HepG2 (cell line): ENCODE measurements around the gene PADI4. TPM values are rescaled to one million over a fixed set of nuclear protein-coding genes. Genes with fewer than 3 reads are reported as not detected.
A peak's percentile ranks its signal among the peaks of the same experiment; 100 is the strongest.

Experiments
- AKAP8 ChIP-seq: sonication (generic); formaldehyde crosslinking; IDR thresholded peaks from 2 replicates; pipeline ENCODE4 v1.5.1; 2020; ENCODE audit warnings: mild to moderate bottlenecking, missing genetic modification reagents
- ARHGAP35 ChIP-seq: sonication (generic); formaldehyde crosslinking; IDR thresholded peaks from 2 replicates; pipeline ENCODE4 v1.9.0; 2022; ENCODE audit warnings: mild to moderate bottlenecking, inconsistent platforms, moderate library complexity, missing genetic modification reagents, borderline replicate concordance
- CEBPB ChIP-seq: IDR thresholded peaks from 2 replicates; pipeline ENCODE4 v1.6.1; 2011; ENCODE audit warnings: low read depth, low read length, improper control_type of control experiment, borderline replicate concordance
- DNMT3B ChIP-seq: conservative IDR thresholded peaks from 2 replicates; pipeline ENCODE4 v1.6.1; 2016; ENCODE audit warnings: missing biosample characterization, control low read depth
- ELF4 ChIP-seq: sonication (generic); formaldehyde crosslinking; IDR thresholded peaks from 2 replicates; pipeline ENCODE4 v1.5.0; 2020; ENCODE audit warnings: missing genetic modification reagents, mild to moderate bottlenecking, moderate library complexity, borderline replicate concordance
- FOXC1 ChIP-seq: sonication (generic); formaldehyde crosslinking; IDR thresholded peaks from 2 replicates; pipeline ENCODE4 v1.8.0; 2022; ENCODE audit warnings: mild to moderate bottlenecking, missing genetic modification reagents, borderline replicate concordance
- GTF2F1 ChIP-seq: fragments of 150-350 bp; IDR thresholded peaks from 2 replicates; pipeline ENCODE4 v1.6.1; 2014; ENCODE audit warnings: low read length
- HMGA1 ChIP-seq: sonication (generic); formaldehyde crosslinking; conservative IDR thresholded peaks from 2 replicates; pipeline ENCODE4 v1.4.0; 2020; ENCODE audit warnings: missing genetic modification reagents
- HNRNPUL1 ChIP-seq: fragments of 200-400 bp; formaldehyde crosslinking; IDR thresholded peaks from 2 replicates; pipeline ENCODE4 v1.6.1; 2017; ENCODE audit warnings: low read depth, mild to moderate bottlenecking, low read length, moderate library complexity
- HOXA3 ChIP-seq: sonication (generic); formaldehyde crosslinking; IDR thresholded peaks from 2 replicates; pipeline ENCODE4 v1.5.0; 2020; ENCODE audit warnings: missing genetic modification reagents
- MIXL1 ChIP-seq: IDR thresholded peaks from 2 replicates; pipeline ENCODE4 v1.6.1; 2016
- MTF1 ChIP-seq: sonication (generic); formaldehyde crosslinking; IDR thresholded peaks from 2 replicates; pipeline ENCODE4 v1.5.0; 2020; ENCODE audit warnings: missing genetic modification reagents
- NFYC ChIP-seq: IDR thresholded peaks from 2 replicates; pipeline ENCODE4 v1.6.1; 2016; ENCODE audit warnings: missing genetic modification reagents, missing compliant biosample characterization
- NR2F1 ChIP-seq, 2 experiments: fragments of 450-650 bp in 1 of 2; formaldehyde crosslinking in 1 of 2; IDR thresholded peaks; 2 replicates each; pipeline versions ENCODE4 v1.5.0 to v1.6.1; 2016 to 2020; ENCODE audit warnings: mild to moderate bottlenecking in 1 of 2, missing compliant biosample characterization in 1 of 2, missing genetic modification reagents in 1 of 2, moderate library complexity in 1 of 2
- POGZ ChIP-seq: sonication (generic); formaldehyde crosslinking; IDR thresholded peaks from 2 replicates; pipeline ENCODE4 v1.4.0; 2020; ENCODE audit warnings: mild to moderate bottlenecking, missing genetic modification reagents
- SAP130 ChIP-seq: IDR thresholded peaks from 2 replicates; pipeline ENCODE4 v1.6.1; 2016; ENCODE audit warnings: low read depth
- SMAD1 ChIP-seq: sonication (generic); formaldehyde crosslinking; IDR thresholded peaks from 2 replicates; pipeline ENCODE4 v1.4.0; 2020; ENCODE audit warnings: missing genetic modification reagents, low read depth, mild to moderate bottlenecking, borderline replicate concordance
- SMARCC2 ChIP-seq: fragments of 450-650 bp; IDR thresholded peaks from 2 replicates; pipeline ENCODE4 v1.6.1; 2017; ENCODE audit warnings: antibody characterized with exemption, mild to moderate bottlenecking
- STAT5B ChIP-seq: sonication (generic); formaldehyde crosslinking; IDR thresholded peaks from 2 replicates; pipeline ENCODE4 v1.4.0; 2020; ENCODE audit warnings: missing genetic modification reagents
- TOPORS ChIP-seq: sonication (generic); formaldehyde crosslinking; IDR thresholded peaks from 2 replicates; pipeline ENCODE4 v1.8.0; 2023; ENCODE audit warnings: mild to moderate bottlenecking, missing genetic modification reagents
- ZBTB1 ChIP-seq: sonication (generic); formaldehyde crosslinking; IDR thresholded peaks from 2 replicates; pipeline ENCODE4 v1.4.0; 2020; ENCODE audit warnings: missing genetic modification reagents, borderline replicate concordance
- ZC3H13 ChIP-seq: sonication (generic); formaldehyde crosslinking; IDR thresholded peaks from 2 replicates; pipeline ENCODE4 v1.8.1; 2023; ENCODE audit warnings: mild to moderate bottlenecking, missing genetic modification reagents, moderate library complexity
- ZFYVE20 ChIP-seq: sonication (generic); formaldehyde crosslinking; IDR thresholded peaks from 2 replicates; pipeline ENCODE4 v1.8.0; 2023; ENCODE audit warnings: low read depth, mild to moderate bottlenecking, moderate library complexity, missing genetic modification reagents, borderline replicate concordance
- ZKSCAN5 ChIP-seq: sonication (generic); formaldehyde crosslinking; IDR thresholded peaks from 2 replicates; pipeline ENCODE4 v1.5.1; 2020; ENCODE audit warnings: mild to moderate bottlenecking, missing genetic modification reagents
- ZNF124 ChIP-seq: sonication (generic); formaldehyde crosslinking; IDR thresholded peaks from 2 replicates; pipeline ENCODE4 v1.4.0; 2020; ENCODE audit warnings: missing genetic modification reagents
- ZNF432 ChIP-seq: sonication (generic); formaldehyde crosslinking; IDR thresholded peaks from 2 replicates; pipeline ENCODE4 v1.5.0; 2020; ENCODE audit warnings: missing genetic modification reagents, mild to moderate bottlenecking, borderline replicate concordance
- ZNF501 ChIP-seq: sonication (generic); formaldehyde crosslinking; IDR thresholded peaks from 2 replicates; pipeline ENCODE4 v1.5.1; 2020; ENCODE audit warnings: mild to moderate bottlenecking, moderate library complexity, missing genetic modification reagents
- ZNF552 ChIP-seq: sonication (generic); formaldehyde crosslinking; IDR thresholded peaks from 2 replicates; pipeline ENCODE4 v1.9.0; 2022; ENCODE audit warnings: missing genetic modification reagents, mild to moderate bottlenecking, borderline replicate concordance
- ZNF558 ChIP-seq: sonication (generic); formaldehyde crosslinking; IDR thresholded peaks from 2 replicates; pipeline ENCODE4 v1.9.0; 2022; ENCODE audit warnings: mild to moderate bottlenecking, missing genetic modification reagents, borderline replicate concordance
- ZNF747 ChIP-seq: sonication (generic); formaldehyde crosslinking; IDR thresholded peaks from 2 replicates; pipeline ENCODE4 v1.8.1; 2023; ENCODE audit warnings: missing genetic modification reagents, mild to moderate bottlenecking, borderline replicate concordance
- polyA plus RNA-seq, 8 experiments: library from polyadenylated mRNA; depleted of rRNA in 3 of 8; stranded (reverse) in 7 of 8; unstranded in 1 of 8; fragments of >200 nt; fragmentation: Illumina TruSeq in 4 of 8; extraction: Trizol in 4 of 8; gene quantifications; 2 replicates each; pipeline versions ENCODE4 v1.2.1 to v1.2.3, GENCODE V29; 2011 to 2016; ENCODE audit warnings: low read depth in 4 of 8, missing spikeins in 1 of 8, mixed read lengths in 1 of 8; ENCODE audit not compliant: insufficient read depth in 1 of 8
- total RNA-seq, 5 experiments: library from RNA; depleted of rRNA; stranded (reverse); fragments of >200 nt; fragmentation: Illumina TruSeq; extraction: Trizol; gene quantifications; 2 replicates each; pipeline ENCODE4 v1.2.3, GENCODE V29; 2016; ENCODE audit warnings: low read depth in 1 of 5
- TF ChIP-seq, protein P1 (sequence below): IDR thresholded peaks from 2 replicates; pipeline ENCODE4 v1.6.1; 2016; ENCODE audit warnings: low read depth
- TF ChIP-seq, protein P2 (sequence below): IDR thresholded peaks from 2 replicates; pipeline ENCODE4 v1.6.1; 2016

The PADI4 gene
- total and polyA plus RNA-seq, 2 of the 13 experiments (the other 11 are each of a cell fraction or from before 2014, with no cell fraction given), result 0.04 TPM

DNA sequence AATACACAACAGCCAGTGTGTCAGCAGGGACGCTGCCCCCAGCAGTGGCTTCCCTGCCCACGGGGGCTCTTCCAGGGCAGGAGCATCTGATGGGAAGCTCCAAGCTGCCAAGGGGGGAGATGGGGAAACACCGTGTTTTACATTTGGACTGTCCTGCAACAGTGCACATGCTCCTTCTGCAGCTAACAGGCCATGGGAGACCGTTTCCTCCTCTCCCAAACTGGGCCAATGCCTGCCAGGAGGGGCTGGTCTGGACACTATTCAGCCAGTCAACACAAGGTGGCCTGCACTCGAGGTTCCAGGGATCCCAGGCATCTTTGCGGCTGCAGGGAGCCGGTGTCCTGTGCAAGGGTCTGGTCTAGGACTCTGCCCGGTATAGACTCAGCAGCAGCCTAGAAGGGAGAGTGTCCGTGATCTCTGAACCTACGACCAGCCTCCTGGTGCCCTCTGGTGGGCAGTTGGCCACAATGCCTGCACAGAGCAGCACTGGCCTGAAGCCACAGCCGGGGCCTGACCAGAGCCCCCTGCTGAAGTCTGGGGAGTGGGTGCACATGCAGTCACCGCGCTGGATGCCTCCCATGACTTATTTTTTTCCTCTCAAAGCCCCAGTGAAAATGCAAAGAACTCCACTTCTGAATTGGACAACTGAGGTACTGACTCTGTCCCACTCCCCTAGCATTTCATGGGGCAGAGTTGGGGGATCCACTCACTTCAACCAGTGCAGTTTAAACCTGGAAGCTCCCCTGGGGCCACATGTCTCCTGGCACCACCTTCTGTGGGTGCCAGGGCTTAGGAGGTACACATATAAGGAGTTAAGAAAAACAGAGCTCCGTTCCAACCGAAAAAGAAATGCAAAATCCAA is 98.1 kb downstream of the PADI4 start (continued):
- no peak; the same call in 1 of the 2 replicates for TF ChIP-seq ZC3H13 (CRISPR knock-in tag)
- TF ChIP-seq SMARCC2, result no peak
- TF ChIP-seq ZBTB1 (CRISPR knock-in tag), result no peak
- no peak for TF ChIP-seq FOXC1 (CRISPR knock-in tag)
- TF ChIP-seq ZFYVE20 (CRISPR knock-in tag), result no peak
- TF ChIP-seq SMAD1 (CRISPR knock-in tag), result no peak
- no peak for TF ChIP-seq HNRNPUL1
- no peak for TF ChIP-seq POGZ (CRISPR knock-in tag)
- TF ChIP-seq ZNF501 (CRISPR knock-in tag), result no peak
- TF ChIP-seq ZNF552 (CRISPR knock-in tag), result no peak
- no peak for TF ChIP-seq ZNF558 (CRISPR knock-in tag)
- TF ChIP-seq, protein P1, sequence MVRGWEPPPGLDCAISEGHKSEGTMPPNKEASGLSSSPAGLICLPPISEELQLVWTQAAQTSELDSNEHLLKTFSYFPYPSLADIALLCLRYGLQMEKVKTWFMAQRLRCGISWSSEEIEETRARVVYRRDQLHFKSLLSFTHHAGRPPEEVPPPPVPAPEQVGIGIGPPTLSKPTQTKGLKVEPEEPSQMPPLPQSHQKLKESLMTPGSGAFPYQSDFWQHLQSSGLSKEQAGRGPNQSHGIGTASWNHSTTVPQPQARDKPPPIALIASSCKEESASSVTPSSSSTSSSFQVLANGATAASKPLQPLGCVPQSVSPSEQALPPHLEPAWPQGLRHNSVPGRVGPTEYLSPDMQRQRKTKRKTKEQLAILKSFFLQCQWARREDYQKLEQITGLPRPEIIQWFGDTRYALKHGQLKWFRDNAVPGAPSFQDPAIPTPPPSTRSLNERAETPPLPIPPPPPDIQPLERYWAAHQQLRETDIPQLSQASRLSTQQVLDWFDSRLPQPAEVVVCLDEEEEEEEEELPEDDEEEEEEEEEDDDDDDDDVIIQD (CRISPR knock-in tag), result no peak
- TF ChIP-seq, protein P2, sequence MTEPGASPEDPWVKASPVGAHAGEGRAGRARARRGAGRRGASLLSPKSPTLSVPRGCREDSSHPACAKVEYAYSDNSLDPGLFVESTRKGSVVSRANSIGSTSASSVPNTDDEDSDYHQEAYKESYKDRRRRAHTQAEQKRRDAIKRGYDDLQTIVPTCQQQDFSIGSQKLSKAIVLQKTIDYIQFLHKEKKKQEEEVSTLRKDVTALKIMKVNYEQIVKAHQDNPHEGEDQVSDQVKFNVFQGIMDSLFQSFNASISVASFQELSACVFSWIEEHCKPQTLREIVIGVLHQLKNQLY (CRISPR knock-in tag), result no peak
- no peak for TF ChIP-seq ARHGAP35 (CRISPR knock-in tag)
- TF ChIP-seq NFYC (CRISPR knock-in tag), result no peak
- no peak for TF ChIP-seq HMGA1 (CRISPR knock-in tag)
- no peak for TF ChIP-seq CEBPB
- no peak for TF ChIP-seq ZNF432 (CRISPR knock-in tag)
- no peak for TF ChIP-seq STAT5B (CRISPR knock-in tag)
- no peak for TF ChIP-seq MIXL1 (CRISPR knock-in tag)
- TF ChIP-seq GTF2F1, result no peak
- no peak for TF ChIP-seq ZKSCAN5
- no peak for TF ChIP-seq ELF4
- TF ChIP-seq SAP130 (CRISPR knock-in tag), result no peak
- TF ChIP-seq AKAP8 (CRISPR knock-in tag), result no peak
- no peak for TF ChIP-seq ZNF747
- TF ChIP-seq ZNF124 (CRISPR knock-in tag), result no peak
- TF ChIP-seq MTF1, result no peak
- TF ChIP-seq TOPORS, result no peak
- TF ChIP-seq DNMT3B (CRISPR knock-in tag), result no peak
- no peak for TF ChIP-seq NR2F1 (CRISPR knock-in tag; IDR thresholded peaks at IDR 0.05)
- peak; percentile 58; the same call in 1 of the 2 replicates for TF ChIP-seq HOXA3 (CRISPR knock-in tag)
